NCI-H1694 treated with DMSO at 0.1 percent for 48 hours (cell line): ENCODE data around the gene THSD7B.
"Not testable (repeated sequence)": the region's sequence is repeated elsewhere in the genome, so short reads cannot be mapped to it uniquely, and the experiment has no call there.

Experiments used
- DNase-seq: peaks from one replicate; lab custom pipeline; 2025; lab: John Stamatoyannopoulos, UW

THSD7B gene, protein sequence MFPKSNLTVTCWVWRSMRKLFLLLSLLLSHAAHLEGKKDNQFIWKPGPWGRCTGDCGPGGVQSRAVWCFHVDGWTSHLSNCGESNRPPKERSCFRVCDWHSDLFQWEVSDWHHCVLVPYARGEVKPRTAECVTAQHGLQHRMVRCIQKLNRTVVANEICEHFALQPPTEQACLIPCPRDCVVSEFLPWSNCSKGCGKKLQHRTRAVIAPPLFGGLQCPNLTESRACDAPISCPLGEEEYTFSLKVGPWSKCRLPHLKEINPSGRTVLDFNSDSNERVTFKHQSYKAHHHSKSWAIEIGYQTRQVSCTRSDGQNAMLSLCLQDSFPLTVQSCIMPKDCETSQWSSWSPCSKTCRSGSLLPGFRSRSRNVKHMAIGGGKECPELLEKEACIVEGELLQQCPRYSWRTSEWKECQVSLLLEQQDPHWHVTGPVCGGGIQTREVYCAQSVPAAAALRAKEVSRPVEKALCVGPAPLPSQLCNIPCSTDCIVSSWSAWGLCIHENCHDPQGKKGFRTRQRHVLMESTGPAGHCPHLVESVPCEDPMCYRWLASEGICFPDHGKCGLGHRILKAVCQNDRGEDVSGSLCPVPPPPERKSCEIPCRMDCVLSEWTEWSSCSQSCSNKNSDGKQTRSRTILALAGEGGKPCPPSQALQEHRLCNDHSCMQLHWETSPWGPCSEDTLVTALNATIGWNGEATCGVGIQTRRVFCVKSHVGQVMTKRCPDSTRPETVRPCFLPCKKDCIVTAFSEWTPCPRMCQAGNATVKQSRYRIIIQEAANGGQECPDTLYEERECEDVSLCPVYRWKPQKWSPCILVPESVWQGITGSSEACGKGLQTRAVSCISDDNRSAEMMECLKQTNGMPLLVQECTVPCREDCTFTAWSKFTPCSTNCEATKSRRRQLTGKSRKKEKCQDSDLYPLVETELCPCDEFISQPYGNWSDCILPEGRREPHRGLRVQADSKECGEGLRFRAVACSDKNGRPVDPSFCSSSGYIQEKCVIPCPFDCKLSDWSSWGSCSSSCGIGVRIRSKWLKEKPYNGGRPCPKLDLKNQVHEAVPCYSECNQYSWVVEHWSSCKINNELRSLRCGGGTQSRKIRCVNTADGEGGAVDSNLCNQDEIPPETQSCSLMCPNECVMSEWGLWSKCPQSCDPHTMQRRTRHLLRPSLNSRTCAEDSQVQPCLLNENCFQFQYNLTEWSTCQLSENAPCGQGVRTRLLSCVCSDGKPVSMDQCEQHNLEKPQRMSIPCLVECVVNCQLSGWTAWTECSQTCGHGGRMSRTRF (N-terminal part only)

GRCh38 chr2:136765256-136766072 lies at the start of gene THSD7B:
Gene THSD7B (plus strand): TSS chr2:136765545. CDS start chr2:136882179, 116,634 bp downstream.
- no peak for DNase-seq

- DNase-seq = no peak
These were observed 47.1 kb upstream of the THSD7B start for GRCh38 chr2:136718273-136718672.

GRCh38 chr2:136727973-136728699 lies 37.2 kb upstream of the THSD7B start:
- DNase-seq = no peak

- DNase-seq = no peak
These were observed 29.1 kb upstream of the THSD7B start for GRCh38 chr2:136736236-136736635.

- no peak for DNase-seq
These were observed 27.3 kb upstream of the THSD7B start for GRCh38 chr2:136738044-136738443.

GRCh38 chr2:136741471-136741870 lies 23.9 kb upstream of the THSD7B start:
- DNase-seq = no peak

DNA sequence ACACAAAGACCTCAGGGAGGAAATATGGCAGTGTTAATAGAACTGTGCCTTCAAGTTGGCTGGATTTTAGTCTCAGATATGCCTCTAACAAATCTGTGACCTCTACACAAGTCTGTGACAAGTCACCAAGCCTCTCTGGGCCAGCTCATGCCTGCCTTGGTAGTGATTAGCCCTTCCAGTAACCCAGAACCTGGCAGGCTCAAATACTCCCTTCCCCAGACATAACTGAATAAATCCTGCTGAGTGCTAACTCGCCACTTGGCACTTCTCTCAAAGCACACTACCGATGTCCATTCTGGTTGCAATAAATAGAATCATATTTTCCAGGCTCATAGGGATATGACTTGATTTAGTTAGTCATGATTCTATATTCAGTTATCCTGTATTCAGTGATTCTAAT lies 15.3 kb upstream of the THSD7B start:
- DNase-seq = no peak

DNA sequence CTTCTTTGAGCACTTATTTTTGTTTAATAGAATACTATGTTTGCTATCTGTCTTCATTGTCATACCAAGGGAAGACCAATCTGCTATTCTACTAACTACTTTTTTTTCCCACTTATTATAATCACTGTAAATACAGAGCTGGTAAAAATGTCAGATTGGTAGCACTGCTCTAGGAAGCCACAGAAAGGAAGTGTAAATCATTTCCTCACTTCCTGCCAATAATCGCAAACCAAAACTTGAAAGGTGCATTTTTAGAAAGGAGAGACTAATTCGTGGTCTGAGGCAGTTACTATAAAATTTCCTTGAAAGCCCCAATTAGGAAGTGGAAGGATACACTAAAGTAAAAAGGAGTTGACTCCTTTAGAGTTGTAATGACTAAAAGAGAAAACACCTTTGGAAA lies 13.9 kb upstream of the THSD7B start:
- no peak for DNase-seq

- not testable (repeated sequence) for DNase-seq
These were observed 6.8 kb upstream of the THSD7B start for GRCh38 chr2:136758504-136758903.

GRCh38 chr2:136764452-136765255 lies 691 bp upstream of the THSD7B start:
- no peak for DNase-seq

- peak; percentile 20 for DNase-seq
These were observed 694 bp downstream of the THSD7B start for GRCh38 chr2:136766073-136766404.

GRCh38 chr2:136767030-136767429 lies 1.7 kb downstream of the THSD7B start:
- no peak for DNase-seq

DNA sequence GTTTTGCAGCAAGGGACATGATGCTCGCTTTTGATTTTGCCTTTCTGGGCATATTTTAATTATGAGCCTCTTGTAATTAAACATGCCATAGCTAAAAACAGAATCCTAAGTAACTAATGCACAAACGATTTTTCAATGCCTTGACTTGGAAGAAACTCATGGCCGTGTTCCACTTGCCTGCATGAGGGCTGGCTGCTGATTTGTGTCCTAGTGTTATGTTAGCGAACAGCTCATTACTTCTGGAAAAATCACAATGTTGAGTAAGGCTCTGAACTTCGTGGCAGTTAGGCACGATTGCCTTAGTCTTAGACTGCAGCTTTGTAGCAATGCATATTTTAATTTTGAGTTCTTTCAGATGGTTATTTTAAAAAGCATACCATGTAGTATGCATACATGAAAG lies 4.5 kb downstream of the THSD7B start:
- DNase-seq = no peak

- DNase-seq = no peak
These were observed 5.0 kb downstream of the THSD7B start for GRCh38 chr2:136770384-136770783.

DNA sequence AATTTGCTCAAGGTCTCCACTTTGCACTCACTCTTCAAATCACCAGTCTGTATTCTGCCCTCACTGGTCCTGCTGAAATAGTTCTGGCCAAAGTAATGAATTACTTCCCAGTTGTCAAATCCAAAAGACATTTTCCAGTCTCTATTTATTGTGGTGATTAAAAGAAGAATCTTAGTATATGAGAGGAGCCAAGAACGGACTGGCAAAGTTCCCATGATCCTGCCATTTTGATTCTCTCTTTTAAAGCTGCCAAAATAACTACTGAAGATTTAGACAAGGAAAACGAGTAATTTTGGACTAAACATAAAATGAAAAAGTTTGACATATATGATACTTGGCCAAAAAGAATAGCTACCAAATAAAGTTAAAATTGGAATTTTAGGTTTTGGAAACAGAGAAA lies 12.0 kb downstream of the THSD7B start:
- no peak for DNase-seq

- DNase-seq = no peak
These were observed 18.5 kb downstream of the THSD7B start for GRCh38 chr2:136783856-136784255.

- DNase-seq = no peak
These were observed 19.9 kb downstream of the THSD7B start for GRCh38 chr2:136785215-136785614.

- DNase-seq = no peak
These were observed 22.6 kb downstream of the THSD7B start for GRCh38 chr2:136787970-136788369.

GRCh38 chr2:136796339-136796738 lies 31.0 kb downstream of the THSD7B start:
- no peak for DNase-seq

DNA sequence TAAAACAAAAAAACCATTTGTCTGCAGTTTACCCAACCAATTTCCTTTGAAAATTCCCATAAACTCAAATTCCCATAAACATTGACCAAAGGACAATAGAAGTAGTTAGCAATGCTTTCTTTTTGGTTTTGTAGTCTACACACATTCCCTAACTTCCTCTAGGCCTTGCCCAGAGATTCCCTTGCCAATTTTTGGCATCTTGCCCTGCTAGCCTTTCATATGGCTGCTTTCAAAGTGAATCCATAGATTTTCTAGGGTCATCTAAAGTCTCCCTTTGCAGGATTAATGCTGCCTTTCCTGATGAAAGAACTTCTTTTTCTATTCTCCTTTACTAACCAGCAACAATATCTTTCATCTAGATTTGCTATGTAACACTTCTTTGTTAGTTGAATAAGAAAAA lies 33.4 kb downstream of the THSD7B start:
- DNase-seq = no peak
